Epithelial cell of esophagus (primary cell): Measurements from ENCODE around the gene C4BPB.
A peak's percentile ranks its signal among the peaks of the same experiment; 100 is the strongest.

Experiments
- DNase-seq: peaks from one replicate; pipeline ENCODE4 v3.0.0; 2010; ENCODE audit warnings: low read depth
- H3K4me3 ChIP-seq: 2 replicates; pipeline ENCODE4 v1.5.1; 2011; ENCODE audit warnings: mild to moderate bottlenecking, low read length, control low read depth
- TF ChIP-seq, protein P1 (sequence below): IDR thresholded peaks from 2 replicates; pipeline ENCODE4 v1.5.1; 2011; ENCODE audit warnings: low read depth, mild to moderate bottlenecking, low read length, control low read depth, inconsistent platforms; ENCODE audit not compliant: insufficient read depth; ENCODE audit errors: missing control alignments

The C4BPB gene

DNA sequence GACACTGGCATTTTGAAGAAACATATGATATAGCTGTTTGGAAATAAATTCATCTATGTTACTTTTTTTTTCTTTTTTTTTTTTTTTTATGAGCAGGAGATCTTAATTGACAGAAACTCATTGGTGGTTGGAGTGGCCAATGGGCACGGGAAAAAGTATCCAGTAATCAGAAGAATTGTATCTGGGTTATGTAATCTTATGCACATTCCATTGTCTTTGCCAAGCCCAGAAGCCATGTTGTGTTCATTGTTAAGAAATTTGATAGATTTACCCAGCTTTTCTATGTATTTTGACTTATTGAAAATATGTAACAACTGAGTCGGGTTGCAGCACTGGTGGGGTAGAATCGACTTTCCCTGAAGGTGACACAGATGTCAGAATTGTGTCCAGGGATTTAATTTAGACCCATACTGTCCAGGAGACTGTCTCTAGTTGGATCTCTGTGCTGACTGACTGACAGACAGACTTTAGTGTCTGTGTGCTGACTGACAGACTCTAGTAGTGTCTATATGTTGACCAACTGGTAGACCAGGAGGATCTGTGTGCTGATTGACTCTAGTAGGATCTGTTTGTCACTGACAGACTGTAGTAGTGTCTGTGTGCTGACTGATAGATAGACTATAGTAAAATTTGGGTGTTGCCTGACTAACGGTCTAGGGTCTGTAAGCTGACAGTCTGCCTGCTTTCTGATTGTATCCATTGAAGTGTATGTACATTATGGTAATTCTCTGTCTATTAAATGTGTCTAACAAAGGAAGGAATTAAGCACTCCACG is 12.3 kb upstream of the C4BPB start:
- DNase-seq: peak; percentile 37
- H3K4me3 ChIP-seq: no peak overlapping the region
- TF ChIP-seq, protein P1, sequence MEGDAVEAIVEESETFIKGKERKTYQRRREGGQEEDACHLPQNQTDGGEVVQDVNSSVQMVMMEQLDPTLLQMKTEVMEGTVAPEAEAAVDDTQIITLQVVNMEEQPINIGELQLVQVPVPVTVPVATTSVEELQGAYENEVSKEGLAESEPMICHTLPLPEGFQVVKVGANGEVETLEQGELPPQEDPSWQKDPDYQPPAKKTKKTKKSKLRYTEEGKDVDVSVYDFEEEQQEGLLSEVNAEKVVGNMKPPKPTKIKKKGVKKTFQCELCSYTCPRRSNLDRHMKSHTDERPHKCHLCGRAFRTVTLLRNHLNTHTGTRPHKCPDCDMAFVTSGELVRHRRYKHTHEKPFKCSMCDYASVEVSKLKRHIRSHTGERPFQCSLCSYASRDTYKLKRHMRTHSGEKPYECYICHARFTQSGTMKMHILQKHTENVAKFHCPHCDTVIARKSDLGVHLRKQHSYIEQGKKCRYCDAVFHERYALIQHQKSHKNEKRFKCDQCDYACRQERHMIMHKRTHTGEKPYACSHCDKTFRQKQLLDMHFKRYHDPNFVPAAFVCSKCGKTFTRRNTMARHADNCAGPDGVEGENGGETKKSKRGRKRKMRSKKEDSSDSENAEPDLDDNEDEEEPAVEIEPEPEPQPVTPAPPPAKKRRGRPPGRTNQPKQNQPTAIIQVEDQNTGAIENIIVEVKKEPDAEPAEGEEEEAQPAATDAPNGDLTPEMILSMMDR: no peak

GRCh38 chr1:207077012-207077411 is 11.6 kb upstream of the C4BPB start:
- H3K4me3 ChIP-seq: no peak overlapping the region
- no peak for DNase-seq
- TF ChIP-seq, protein P1: no peak

- H3K4me3 ChIP-seq: no peak overlapping the region
- TF ChIP-seq, protein P1: peak; percentile 98
Measured at GRCh38 chr1:207077470-207078377, 10.9 kb upstream of the C4BPB start.

DNA sequence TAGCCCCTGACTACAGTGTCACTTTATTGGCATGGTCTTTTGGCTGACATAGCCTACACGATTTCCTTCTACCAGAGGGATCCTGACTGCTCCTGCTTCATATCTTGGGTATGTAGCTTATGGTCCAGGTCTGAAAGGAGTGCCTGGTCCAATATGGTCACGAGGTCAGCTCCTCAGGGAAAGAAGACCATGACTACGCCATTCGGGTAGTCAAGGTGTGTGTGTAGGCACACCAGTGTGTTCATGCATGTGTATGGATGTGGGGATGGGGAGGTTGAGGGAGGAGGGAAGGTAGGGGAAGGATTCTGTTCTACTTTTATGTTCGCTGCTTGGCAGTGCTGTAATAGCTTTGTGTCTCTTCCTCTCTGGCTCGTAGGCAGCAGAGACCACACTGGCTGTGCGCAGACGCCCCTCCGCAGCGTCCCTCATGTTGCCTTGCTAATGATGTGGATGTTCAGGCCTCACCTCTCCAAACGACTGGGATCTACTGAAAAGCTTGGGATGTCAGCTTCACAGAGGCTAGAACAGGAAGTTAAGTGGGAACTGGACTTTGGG is 10.0 kb upstream of the C4BPB start:
- DNase-seq: no peak
- no peak overlapping the region for H3K4me3 ChIP-seq
- TF ChIP-seq, protein P1: no peak

More at GRCh38 chr1:207077470-207078377, 10.9 kb upstream of the C4BPB start:
- DNase-seq: peak; percentile 89

DNA sequence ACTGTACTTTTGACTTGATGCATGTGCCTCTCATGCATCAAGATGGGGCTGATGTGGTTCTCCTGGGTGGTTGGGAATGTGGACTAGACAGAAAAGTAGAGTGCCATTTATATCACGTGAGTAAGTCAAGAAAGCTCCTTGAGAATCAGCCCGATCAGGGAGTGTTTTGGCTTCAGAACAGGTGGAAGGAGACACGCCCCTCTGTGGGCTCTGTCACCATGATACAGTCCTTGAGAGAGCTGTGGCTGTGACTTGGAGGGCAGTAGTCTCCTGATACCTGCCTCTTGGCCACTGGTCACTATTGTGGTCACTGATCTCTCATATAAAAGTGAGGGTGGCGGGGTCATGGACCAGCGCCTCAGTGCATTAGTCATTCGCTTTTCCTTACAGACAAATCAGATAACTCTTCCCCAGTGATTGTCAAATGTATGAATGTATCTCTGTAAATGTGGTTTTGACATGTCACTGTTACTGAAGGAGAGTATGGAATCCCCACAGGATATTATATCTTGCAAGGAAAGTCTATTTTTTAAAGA is 8.9 kb upstream of the C4BPB start:
- H3K4me3 ChIP-seq: no peak overlapping the region
- no peak for DNase-seq
- TF ChIP-seq, protein P1: no peak

DNA sequence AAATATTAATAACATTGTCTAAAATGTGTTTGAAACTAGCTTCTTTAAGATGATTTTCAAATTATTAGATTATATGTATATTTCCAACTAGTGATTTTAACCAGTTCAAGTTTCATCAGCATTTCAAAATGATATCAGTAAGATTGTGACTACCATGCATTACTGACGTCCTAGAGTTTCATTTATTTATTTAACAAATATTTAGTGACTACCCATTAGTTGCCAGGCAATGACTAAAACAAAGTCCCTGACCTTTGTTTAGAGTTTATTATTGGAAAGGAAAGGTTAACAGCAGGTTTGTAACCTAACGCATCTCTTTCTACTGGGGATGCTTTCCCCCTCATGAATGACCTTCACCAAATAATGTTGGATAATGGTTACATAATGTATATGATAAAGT is 7.6 kb upstream of the C4BPB start:
- H3K4me3 ChIP-seq: no peak overlapping the region
- no peak for DNase-seq
- TF ChIP-seq, protein P1: no peak
